Measurements from ENCODE around the gene C22orf15. TPM values are rescaled to one million over a fixed set of nuclear protein-coding genes. Genes with fewer than 3 reads are reported as not detected.

C22orf15 gene
- total and polyA plus RNA-seq, 2 of the 8 experiments (the other 6 are each of a cell fraction or from before 2014, with no cell fraction given) = 4.2 to 4.9 TPM

- no peak for DNase-seq (ENCODE audit: low read depth in 1 of 2, low spot score in 2 of 2)
- no peak overlapping the region for H2AFZ ChIP-seq (ENCODE audit: low read length)
- POLR2A ChIA-PET (ENCODE audit: partially characterized antibody) = interaction anchor here (0.8 to 4.4 kb wide), 10 partner anchors 12 to 68 kb away, joined by 3 to 19 read pairs (median 3); partner anchors contain the start of genes CHCHD10 and SLC2A11
These were observed 26.8 kb downstream of the C22orf15 start for GRCh38 chr22:23789638-23790037.

More at GRCh38 chr22:23789638-23790037, 26.8 kb downstream of the C22orf15 start:
- Histone ChIP-seq H3K23me2 (ENCODE audit: low read depth, low read length) (peaks cover 3% of the 10 kb centered on the region; the same call in 1 of the 2 replicates), H3K79me2 (ENCODE audit: control insufficient read depth in 1 of 2, insufficient read depth in 2 of 2, low read length in 2 of 2) (peaks cover 22 to 56% of the 10 kb centered on the region in 2 experiments), H3K4me2 (ENCODE audit: insufficient read depth in 1 of 2, low read depth in 2 of 2, low read length in 2 of 2) (peak overlapping the region in 1 of 2 experiments; percentile 64; a peak in 1 of 4 replicates), H2BK120ac (replicated peaks; ENCODE audit: low read depth, low read length) (no peak overlapping the region), H3K36me3 (ENCODE audit: control insufficient read depth in 2 of 4, insufficient read depth in 4 of 4, low read length in 3 of 4) (peaks cover 9 to 18% (median 11%) of the 10 kb centered on the region in 4 experiments; a peak in 7 of 8 replicates), H2BK12ac (ENCODE audit: low read depth, low read length) (no peak overlapping the region), H2BK5ac (ENCODE audit: low read depth, low read length) (no peak overlapping the region), H3K4ac (replicated peaks; ENCODE audit: insufficient read length, low read depth, low read length) (no peak overlapping the region), H2AK5ac (ENCODE audit: low read depth, low read length) (no peak overlapping the region), H3K23ac (ENCODE audit: insufficient read length) (no peak overlapping the region), H3K79me1 (ENCODE audit: low read depth, low read length) (peaks cover 3% of the 10 kb centered on the region; the same call in 1 of the 2 replicates), H4K91ac (replicated peaks; ENCODE audit: insufficient read length, low read length) (no peak overlapping the region), H3K4me3 (ENCODE audit: extremely low read depth in 1 of 4, insufficient read depth in 2 of 4, low read depth in 3 of 4, low read length in 4 of 4) (no peak overlapping the region), H4K5ac (ENCODE audit: insufficient read length, low read depth, low read length) (no peak overlapping the region), H3K14ac (ENCODE audit: insufficient read length) (no peak overlapping the region), H4K20me1 (replicated peaks in 1 of 2; ENCODE audit: control insufficient read depth in 1 of 2, insufficient read depth in 2 of 2, low read length in 2 of 2) (peaks cover 4 to 24% of the 10 kb centered on the region in 2 experiments), H3K9ac (replicated peaks in 1 of 4; ENCODE audit: extremely low read depth in 1 of 4, low read depth in 3 of 4, low read length in 3 of 4) (no peak overlapping the region), H3K56ac (replicated peaks; ENCODE audit: insufficient read length, low read depth, low read length) (no peak overlapping the region), H2BK15ac (ENCODE audit: low read length) (no peak overlapping the region), H3K9me3 (ENCODE audit: insufficient read depth in 2 of 2, low read depth in 1 of 2, low read length in 1 of 2) (no peaks in the 10 kb centered on the region), H3K18ac (ENCODE audit: extremely low read depth, low read length) (no peak overlapping the region), H2BK20ac (ENCODE audit: low read length) (no peak overlapping the region), H3K27me3 (replicated peaks in 1 of 4; ENCODE audit: control insufficient read depth in 3 of 4, extremely low read depth in 1 of 4, insufficient read depth in 3 of 4, low read length in 3 of 4) (no peaks in the 10 kb centered on the region), H3K27ac (ENCODE audit: low read depth, low read length) (no peak overlapping the region), H3K4me1 (replicated peaks in 1 of 4; ENCODE audit: control insufficient read depth in 3 of 4, insufficient read depth in 4 of 4, low read length in 3 of 4) (peaks cover 0 to 10% (median 4%) of the 10 kb centered on the region in 4 experiments; a peak in 6 of 7 replicates), H4K8ac (ENCODE audit: extremely low read depth, insufficient read depth, low read length) (no peak overlapping the region)
- no peak for TF ChIP-seq ATF3 (IDR thresholded peaks at IDR 0.05; ENCODE audit: insufficient read depth, low read depth, low read length)
- TF ChIP-seq SAP30 (IDR thresholded peaks at IDR 0.05; ENCODE audit: insufficient read depth, insufficient replicate concordance, low read length) = no peak
- TF ChIP-seq CTCF (IDR thresholded peaks at IDR 0.05; ENCODE audit: control extremely low read depth in 1 of 3, insufficient read depth in 1 of 3, low read depth in 1 of 3, low read length in 3 of 3) = peak; percentile 2 to 37 (median 35); a peak in 2 of 4 replicates
- TF ChIP-seq JUN (IDR thresholded peaks at IDR 0.05; ENCODE audit: low read depth, low read length) = no peak
- TF ChIP-seq EZH2 (IDR thresholded peaks at IDR 0.05; ENCODE audit: low read depth, low read length, severe bottlenecking) = no peak
- TF ChIP-seq RAD21 (IDR thresholded peaks at IDR 0.05 in 1 of 2, conservative IDR thresholded peaks at IDR 0.05 in 1 of 2; ENCODE audit: low read depth in 2 of 2, low read length in 2 of 2) = peak; percentile 22 to 29; a peak in 2 of 4 replicates
- FAIRE-seq = no peak
- CTCF ChIA-PET (ENCODE audit: partially characterized antibody) = interaction anchor here (0.5 to 6.4 kb wide), 10 partner anchors 13 to 1647 kb away, joined by 3 to 47 read pairs (median 4); partner anchors contain the start of genes CHCHD10, MIF and MMP11
- 87% methylated on average over 4 of the region's 4 CpGs; no CpG with 5 or more reads in 1 of the 2 experiments for WGBS, 2 experiments (ENCODE audit: extremely low coverage in 1 of 2, insufficient coverage in 1 of 2, insufficient read length in 1 of 2, insufficient replicate concordance in 2 of 2, low coverage in 1 of 2, low lambda C conversion rate in 2 of 2, missing lambda C conversion rate in 1 of 2)

All from H1 (cell line).